Activated CD4-positive, alpha-beta T cell treated with anti-CD3 and anti-CD28 coated beads for 1 hour (primary cell): Measurements from ENCODE around the gene FIGNL2.
"Not testable (repeated sequence)": the region's sequence is repeated elsewhere in the genome, so short reads cannot be mapped to it uniquely, and the experiment has no call there.

ENCODE experiments used
- DNase-seq: peaks from one replicate; pipeline ENCODE4 v3.0.0-alpha.2; 2020

FIGNL2 gene

GRCh38 chr12:51833448-51834227 lies 14.9 kb downstream of the FIGNL2 start:
- no peak for DNase-seq

GRCh38 chr12:51832354-51833107 lies 16.0 kb downstream of the FIGNL2 start:
- no peak for DNase-seq

- DNase-seq: not testable (repeated sequence)
Measured at GRCh38 chr12:51831817-51832216, 16.7 kb downstream of the FIGNL2 start.

GRCh38 chr12:51829641-51830040 lies 18.9 kb downstream of the FIGNL2 start:
- DNase-seq: no peak

GRCh38 chr12:51829011-51829481 lies 19.5 kb downstream of the FIGNL2 start:
- no peak for DNase-seq

GRCh38 chr12:51827925-51828818 lies 20.3 kb downstream of the FIGNL2 start:
- DNase-seq: no peak

GRCh38 chr12:51826881-51827280 lies 21.6 kb downstream of the FIGNL2 start:
- DNase-seq: no peak

GRCh38 chr12:51825216-51825615 lies 23.3 kb downstream of the FIGNL2 start:
- no peak for DNase-seq

- DNase-seq: no peak
Measured at GRCh38 chr12:51823875-51824565, 24.5 kb downstream of the FIGNL2 start.

GRCh38 chr12:51822956-51823355 lies 25.6 kb downstream of the FIGNL2 start:
- no peak for DNase-seq

GRCh38 chr12:51822261-51822616 lies 26.3 kb downstream of the FIGNL2 start:
- no peak for DNase-seq

- DNase-seq: no peak
Measured at GRCh38 chr12:51821440-51822260, 26.9 kb downstream of the FIGNL2 start.

GRCh38 chr12:51820526-51821439 lies 27.7 kb downstream of the FIGNL2 start:
- DNase-seq: peak; percentile 72

- no peak for DNase-seq
Measured at GRCh38 chr12:51819736-51820525, 28.6 kb downstream of the FIGNL2 start.

- DNase-seq: no peak
Measured at GRCh38 chr12:51818566-51819300, 29.8 kb downstream of the FIGNL2 start.

- DNase-seq: no peak
Measured at GRCh38 chr12:51818086-51818485, 30.4 kb downstream of the FIGNL2 start.

- DNase-seq: no peak
Measured at GRCh38 chr12:51817027-51817953, 31.2 kb downstream of the FIGNL2 start.

- no peak for DNase-seq
Measured at GRCh38 chr12:51815571-51815970, 32.9 kb downstream of the FIGNL2 start.
